Fibroblast of lung (primary cell): Measurements from ENCODE around the gene ADGRD1. TPM values are rescaled to one million over a fixed set of nuclear protein-coding genes. Genes with fewer than 3 reads are reported as not detected.

ENCODE experiments used
- DNase-seq, 2 donors: peaks; one replicate each; pipeline versions ENCODE4 v3.0.0 to v3.0.0-alpha.2; 2010; ENCODE audit warnings: low read depth in 2 of 2
- H2AFZ ChIP-seq: 2 replicates; pipeline ENCODE4 v1.5.1; 2012; ENCODE audit warnings: low read length, control low read depth, inconsistent platforms
- H3K27ac ChIP-seq: 2 replicates; pipeline ENCODE4 v1.5.1; 2011; ENCODE audit warnings: low read length, control low read depth; ENCODE audit not compliant: insufficient read depth
- H3K27me3 ChIP-seq: 2 replicates; pipeline ENCODE4 v1.5.1; 2011; ENCODE audit warnings: mild to moderate bottlenecking, low read length; ENCODE audit not compliant: control insufficient read depth, insufficient read depth
- H3K36me3 ChIP-seq: 2 replicates; pipeline ENCODE4 v1.5.1; 2011; ENCODE audit warnings: low read length; ENCODE audit not compliant: control insufficient read depth, insufficient read depth
- H3K4me1 ChIP-seq: 2 replicates; pipeline ENCODE4 v1.5.1; 2011; ENCODE audit warnings: low read length; ENCODE audit not compliant: control insufficient read depth, insufficient read depth; ENCODE audit errors: extremely low read depth
- H3K4me2 ChIP-seq: 2 replicates; pipeline ENCODE4 v1.5.1; 2011; ENCODE audit warnings: low read length, control low read depth; ENCODE audit not compliant: insufficient read depth; ENCODE audit errors: extremely low read depth
- H3K4me3 ChIP-seq, 4 experiments: fragments of 200-600 bp in 1 of 4; sonication (generic) in 1 of 4; replicated peaks in 1 of 4; 2 replicates each; pipeline ENCODE4 v1.5.1; 2011 to 2016; ENCODE audit warnings: low read length in 4 of 4, low read depth in 3 of 4, mild to moderate bottlenecking in 3 of 4, control low read depth in 2 of 4, inconsistent platforms in 1 of 4, mixed read lengths in 1 of 4; ENCODE audit not compliant: insufficient read depth in 1 of 4; ENCODE audit errors: control extremely low read depth in 1 of 4
- H3K79me2 ChIP-seq: 2 replicates; pipeline ENCODE4 v1.5.1; 2012; ENCODE audit warnings: mild to moderate bottlenecking, low read length, inconsistent platforms; ENCODE audit not compliant: control insufficient read depth, insufficient read depth
- H3K9ac ChIP-seq: 2 replicates; pipeline ENCODE4 v1.5.1; 2011; ENCODE audit warnings: mild to moderate bottlenecking, low read length, control low read depth; ENCODE audit not compliant: insufficient read depth
- H3K9me3 ChIP-seq: 2 replicates; pipeline ENCODE4 v1.5.1; 2012; ENCODE audit warnings: low read depth, low read length; ENCODE audit not compliant: control insufficient read depth, insufficient read depth
- H4K20me1 ChIP-seq: 2 replicates; pipeline ENCODE4 v1.5.1; 2011; ENCODE audit warnings: low read length; ENCODE audit not compliant: control insufficient read depth, insufficient read depth; ENCODE audit errors: extremely low read depth
- EZH2 ChIP-seq: IDR thresholded peaks from 2 replicates; pipeline ENCODE4 v1.5.1; 2012; ENCODE audit warnings: low read length, control low read depth, mild to moderate bottlenecking; ENCODE audit errors: missing control alignments
- polyA plus RNA-seq, 2 donors: library from polyadenylated mRNA; depleted of rRNA in 1 of 2; stranded (reverse) in 1 of 2; unstranded in 1 of 2; fragments of >200 nt; gene quantifications; 2 replicates each; pipeline ENCODE4 v1.2.1, GENCODE V29; 2011 to 2012; ENCODE audit warnings: missing spikeins in 1 of 2
- total RNA-seq: library from RNA; depleted of rRNA; stranded (reverse); fragments of >200 nt; gene quantifications from 2 replicates; pipeline ENCODE4 v1.2.1, GENCODE V29; 2014
- TF ChIP-seq, protein P1 (sequence below), 2 donors: IDR thresholded peaks in 1 of 2; conservative IDR thresholded peaks in 1 of 2; 1 replicate in 1 of 2; 2 replicates in 1 of 2; pipeline ENCODE4 v1.5.1; 2011 to 2012; ENCODE audit warnings: low read length in 2 of 2, control low read depth in 1 of 2, inconsistent platforms in 1 of 2, low read depth in 1 of 2, mild to moderate bottlenecking in 1 of 2

Gene ADGRD1
- total and polyA plus RNA-seq, 2 donors (not counting 1 experiment from before 2014, with no cell fraction given), result 7.3 to 11.6 TPM

- H3K27ac ChIP-seq, result no peak overlapping the region
- H4K20me1 ChIP-seq, result no peaks in the 10 kb centered on the region
- no peaks in the 10 kb centered on the region for H3K9me3 ChIP-seq
- no peaks in the 10 kb centered on the region for H3K27me3 ChIP-seq
- TF ChIP-seq, protein P1, sequence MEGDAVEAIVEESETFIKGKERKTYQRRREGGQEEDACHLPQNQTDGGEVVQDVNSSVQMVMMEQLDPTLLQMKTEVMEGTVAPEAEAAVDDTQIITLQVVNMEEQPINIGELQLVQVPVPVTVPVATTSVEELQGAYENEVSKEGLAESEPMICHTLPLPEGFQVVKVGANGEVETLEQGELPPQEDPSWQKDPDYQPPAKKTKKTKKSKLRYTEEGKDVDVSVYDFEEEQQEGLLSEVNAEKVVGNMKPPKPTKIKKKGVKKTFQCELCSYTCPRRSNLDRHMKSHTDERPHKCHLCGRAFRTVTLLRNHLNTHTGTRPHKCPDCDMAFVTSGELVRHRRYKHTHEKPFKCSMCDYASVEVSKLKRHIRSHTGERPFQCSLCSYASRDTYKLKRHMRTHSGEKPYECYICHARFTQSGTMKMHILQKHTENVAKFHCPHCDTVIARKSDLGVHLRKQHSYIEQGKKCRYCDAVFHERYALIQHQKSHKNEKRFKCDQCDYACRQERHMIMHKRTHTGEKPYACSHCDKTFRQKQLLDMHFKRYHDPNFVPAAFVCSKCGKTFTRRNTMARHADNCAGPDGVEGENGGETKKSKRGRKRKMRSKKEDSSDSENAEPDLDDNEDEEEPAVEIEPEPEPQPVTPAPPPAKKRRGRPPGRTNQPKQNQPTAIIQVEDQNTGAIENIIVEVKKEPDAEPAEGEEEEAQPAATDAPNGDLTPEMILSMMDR (conservative IDR thresholded peaks at IDR 0.05 in 1 of 2, IDR thresholded peaks at IDR 0.05 in 1 of 2; ENCODE audit: low read depth in 1 of 2, low read length in 2 of 2), result no peak
- TF ChIP-seq EZH2, result no peak
- no peak overlapping the region for H3K9ac ChIP-seq
- H3K36me3 ChIP-seq, result no peaks in the 10 kb centered on the region
- no peak overlapping the region for H2AFZ ChIP-seq
- no peak overlapping the region for H3K4me2 ChIP-seq
- no peaks in the 10 kb centered on the region for H3K79me2 ChIP-seq
- DNase-seq, result no peak
- no peaks in the 10 kb centered on the region for H3K4me1 ChIP-seq
- no peak overlapping the region for H3K4me3 ChIP-seq
Measured at GRCh38 chr12:130988751-130989150, 35.0 kb downstream of the ADGRD1 start.

DNA sequence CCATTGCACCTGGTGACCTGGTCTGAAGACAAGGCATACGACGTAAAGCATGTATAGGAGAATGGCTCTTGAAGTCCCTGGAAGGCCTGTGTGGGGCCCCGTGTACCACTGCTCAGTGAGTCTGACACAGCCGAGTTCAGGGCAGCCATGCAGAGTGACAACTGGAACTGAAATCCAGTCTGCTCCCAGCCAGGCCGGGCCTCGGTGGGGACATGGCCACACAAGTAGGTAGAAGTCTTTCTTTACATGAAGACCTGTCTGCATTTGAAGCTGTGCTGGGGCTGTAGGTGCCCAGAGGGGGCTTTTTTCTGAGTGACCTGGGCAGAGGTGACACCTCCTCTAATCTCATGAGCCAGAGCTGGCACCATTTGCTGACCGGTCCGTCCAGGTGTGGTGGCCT lies 35.7 kb downstream of the ADGRD1 start:
- no peak overlapping the region for H3K4me2 ChIP-seq
- TF ChIP-seq, protein P1 (conservative IDR thresholded peaks at IDR 0.05 in 1 of 2, IDR thresholded peaks at IDR 0.05 in 1 of 2; ENCODE audit: low read depth in 1 of 2, low read length in 2 of 2), result no peak
- TF ChIP-seq EZH2, result no peak
- H3K79me2 ChIP-seq, result no peaks in the 10 kb centered on the region
- no peak overlapping the region for H3K4me3 ChIP-seq
- no peaks in the 10 kb centered on the region for H4K20me1 ChIP-seq
- H3K27ac ChIP-seq, result no peak overlapping the region
- no peaks in the 10 kb centered on the region for H3K9me3 ChIP-seq
- no peaks in the 10 kb centered on the region for H3K27me3 ChIP-seq
- no peak overlapping the region for H2AFZ ChIP-seq
- DNase-seq, result no peak
- no peak overlapping the region for H3K9ac ChIP-seq
- no peaks in the 10 kb centered on the region for H3K4me1 ChIP-seq
- H3K36me3 ChIP-seq, result no peaks in the 10 kb centered on the region

- no peaks in the 10 kb centered on the region for H3K9me3 ChIP-seq
- TF ChIP-seq EZH2, result no peak
- TF ChIP-seq, protein P1 (conservative IDR thresholded peaks at IDR 0.05 in 1 of 2, IDR thresholded peaks at IDR 0.05 in 1 of 2; ENCODE audit: low read depth in 1 of 2, low read length in 2 of 2), result no peak
- DNase-seq, result no peak
- H3K4me2 ChIP-seq, result no peak overlapping the region
- H3K27me3 ChIP-seq, result no peaks in the 10 kb centered on the region
- H3K36me3 ChIP-seq, result no peaks in the 10 kb centered on the region
- no peak overlapping the region for H3K27ac ChIP-seq
- H3K79me2 ChIP-seq, result no peaks in the 10 kb centered on the region
- H2AFZ ChIP-seq, result no peak overlapping the region
- H3K4me1 ChIP-seq, result no peaks in the 10 kb centered on the region
- no peaks in the 10 kb centered on the region for H4K20me1 ChIP-seq
- no peak overlapping the region for H3K9ac ChIP-seq
- H3K4me3 ChIP-seq, result no peak overlapping the region
Measured at GRCh38 chr12:130990034-130990433, 36.3 kb downstream of the ADGRD1 start.
